Loucy (cell line): Measurements from ENCODE around the gene GPR156.

Experiments
- H2AFZ ChIP-seq: fragments of 200-600 bp; sonication (generic); 2 replicates; pipeline ENCODE4 v1.6.0; 2016; ENCODE audit warnings: antibody characterized with exemption, mild to moderate bottlenecking, low read length, moderate library complexity
- H3F3A ChIP-seq: fragments of 200-600 bp; 2 replicates; pipeline ENCODE4 v1.6.0; 2016; ENCODE audit warnings: antibody characterized with exemption, low read depth, mild to moderate bottlenecking
- H3K27me3 ChIP-seq: fragments of 200-600 bp; sonication (generic); 2 replicates; pipeline ENCODE4 v1.6.1; 2014; ENCODE audit warnings: low read length, mild to moderate bottlenecking; ENCODE audit not compliant: insufficient read depth, poor library complexity, severe bottlenecking
- H3K36me3 ChIP-seq: fragments of 200-600 bp; sonication (generic); 2 replicates; pipeline ENCODE4 v1.6.1; 2016; ENCODE audit warnings: low read length; ENCODE audit not compliant: insufficient read depth
- H3K4me1 ChIP-seq: fragments of 200-600 bp; sonication (generic); 2 replicates; pipeline ENCODE4 v1.5.1; 2014; ENCODE audit warnings: low read length, mild to moderate bottlenecking; ENCODE audit not compliant: insufficient read depth, poor library complexity, severe bottlenecking
- H3K4me2 ChIP-seq: fragments of 200-600 bp; sonication (generic); 2 replicates; pipeline ENCODE4 v1.6.0; 2014; ENCODE audit warnings: antibody characterized with exemption, low read length, low read depth, mild to moderate bottlenecking; ENCODE audit not compliant: poor library complexity, severe bottlenecking
- H3K4me3 ChIP-seq: fragments of 200-600 bp; sonication (generic); 2 replicates; pipeline ENCODE4 v1.5.1; 2014; ENCODE audit warnings: low read length, mild to moderate bottlenecking, mixed read lengths; ENCODE audit not compliant: poor library complexity, severe bottlenecking
- H3K79me2 ChIP-seq: fragments of 200-600 bp; sonication (generic); 2 replicates; pipeline ENCODE4 v1.6.1; 2014; ENCODE audit warnings: low read length; ENCODE audit not compliant: insufficient read depth
- H3K9ac ChIP-seq: fragments of 200-600 bp; sonication (generic); 2 replicates; pipeline ENCODE4 v1.6.0; 2014; ENCODE audit warnings: mild to moderate bottlenecking, low read depth, low read length, moderate library complexity; ENCODE audit not compliant: poor library complexity, severe bottlenecking
- H3K9me2 ChIP-seq: fragments of 200-600 bp; sonication (generic); replicated peaks from 2 replicates; pipeline ENCODE4 v1.6.1; 2016; ENCODE audit warnings: low read depth, low read length, mixed read lengths
- H3K9me3 ChIP-seq: fragments of 200-600 bp; sonication (generic); 2 replicates; pipeline ENCODE4 v1.6.1; 2014; ENCODE audit warnings: mild to moderate bottlenecking, antibody characterized with exemption, low read length, low read depth; ENCODE audit not compliant: insufficient read depth
- H4K20me1 ChIP-seq: fragments of 200-600 bp; sonication (generic); 2 replicates; pipeline ENCODE4 v1.6.0; 2014; ENCODE audit warnings: antibody characterized with exemption, low read length, mild to moderate bottlenecking; ENCODE audit not compliant: insufficient read depth, poor library complexity, severe bottlenecking
- CTCF ChIP-seq: fragments of 200-600 bp; sonication (generic); conservative IDR thresholded peaks from 2 replicates; pipeline ENCODE4 v1.5.1; 2014; ENCODE audit warnings: mild to moderate bottlenecking, antibody characterized with exemption, low read length
- EZH2phosphoT487 ChIP-seq: fragments of 200-600 bp; IDR thresholded peaks from 2 replicates; pipeline ENCODE4 v1.6.1; 2018; ENCODE audit warnings: antibody characterized with exemption, mild to moderate bottlenecking, moderate library complexity, borderline replicate concordance

The GPR156 gene

GRCh38 chr3:120203016-120203415 is 82.0 kb downstream of the GPR156 start:
- no peak for TF ChIP-seq EZH2phosphoT487
- no peak for TF ChIP-seq CTCF
- no peak overlapping the region for H3K4me2 ChIP-seq
- H3K27me3 ChIP-seq: no peaks in the 10 kb centered on the region
- H3K36me3 ChIP-seq: no peaks in the 10 kb centered on the region
- H2AFZ ChIP-seq: no peak overlapping the region
- no peaks in the 10 kb centered on the region for H4K20me1 ChIP-seq
- no peaks in the 10 kb centered on the region for H3K4me1 ChIP-seq
- no peak overlapping the region for H3K9ac ChIP-seq
- no peaks in the 10 kb centered on the region for H3K79me2 ChIP-seq
- H3K4me3 ChIP-seq: no peak overlapping the region
- H3K9me2 ChIP-seq: no peaks in the 10 kb centered on the region
- no peaks in the 10 kb centered on the region for H3K9me3 ChIP-seq
- no peaks in the 10 kb centered on the region for H3F3A ChIP-seq

GRCh38 chr3:120202363-120202762 is 82.7 kb downstream of the GPR156 start:
- no peak for TF ChIP-seq CTCF
- H3K9ac ChIP-seq: no peak overlapping the region
- no peaks in the 10 kb centered on the region for H3K9me3 ChIP-seq
- H3K4me3 ChIP-seq: no peak overlapping the region
- no peak overlapping the region for H3K4me2 ChIP-seq
- H4K20me1 ChIP-seq: no peaks in the 10 kb centered on the region
- H2AFZ ChIP-seq: no peak overlapping the region
- H3K27me3 ChIP-seq: no peaks in the 10 kb centered on the region
- H3K79me2 ChIP-seq: no peaks in the 10 kb centered on the region
- H3K9me2 ChIP-seq: no peaks in the 10 kb centered on the region
- H3F3A ChIP-seq: no peaks in the 10 kb centered on the region
- no peaks in the 10 kb centered on the region for H3K36me3 ChIP-seq
- no peaks in the 10 kb centered on the region for H3K4me1 ChIP-seq

- H3K4me2 ChIP-seq: no peak overlapping the region
- H4K20me1 ChIP-seq: no peaks in the 10 kb centered on the region
- TF ChIP-seq EZH2phosphoT487: no peak
- TF ChIP-seq CTCF: no peak
- H3K4me3 ChIP-seq: no peak overlapping the region
- no peaks in the 10 kb centered on the region for H3K4me1 ChIP-seq
- no peaks in the 10 kb centered on the region for H3K9me2 ChIP-seq
- H2AFZ ChIP-seq: no peak overlapping the region
- H3K9ac ChIP-seq: no peak overlapping the region
- H3K9me3 ChIP-seq: no peaks in the 10 kb centered on the region
- H3K36me3 ChIP-seq: no peaks in the 10 kb centered on the region
- H3K79me2 ChIP-seq: no peaks in the 10 kb centered on the region
- no peaks in the 10 kb centered on the region for H3F3A ChIP-seq
- no peaks in the 10 kb centered on the region for H3K27me3 ChIP-seq
These were observed 84.4 kb downstream of the GPR156 start for GRCh38 chr3:120200493-120201235.
